Neural cell (in vitro differentiated cells): Measurements from ENCODE around the gene D2HGDH. TPM values are rescaled to one million over a fixed set of nuclear protein-coding genes. Genes with fewer than 3 reads are reported as not detected.
"Not testable (repeated sequence)": the region's sequence is repeated elsewhere in the genome, so short reads cannot be mapped to it uniquely, and the experiment has no call there.

Experiments
- H2AFZ ChIP-seq: fragments of 200-600, 300-800 bp; sonication (generic), shearing (Covaris generic); 2 replicates; pipeline ENCODE4 v1.6.0; 2014; ENCODE audit warnings: low read depth, mild to moderate bottlenecking, antibody characterized with exemption, low read length, moderate library complexity
- H3F3A ChIP-seq: fragments of 200-600 bp; shearing (Covaris generic); 2 replicates; pipeline ENCODE4 v1.6.1; 2016; ENCODE audit warnings: mild to moderate bottlenecking, moderate library complexity, mixed read lengths, antibody characterized with exemption, low read length; ENCODE audit not compliant: insufficient read depth, poor library complexity, severe bottlenecking
- H3K27ac ChIP-seq: fragments of 200-600, 300-800 bp; sonication (generic), shearing (Covaris generic); 2 replicates; pipeline ENCODE4 v1.5.1; 2014; ENCODE audit warnings: mild to moderate bottlenecking, low read length, moderate library complexity
- H3K27me3 ChIP-seq: fragments of 300-800, 200-600 bp; sonication (generic), shearing (Covaris generic); 2 replicates; pipeline ENCODE4 v1.6.0; 2014; ENCODE audit warnings: mild to moderate bottlenecking, low read depth, low read length, moderate library complexity; ENCODE audit not compliant: insufficient read depth
- H3K36me3 ChIP-seq: fragments of 300-800, 200-600 bp; sonication (generic), shearing (Covaris generic); 2 replicates; pipeline ENCODE4 v1.5.1; 2014; ENCODE audit warnings: mild to moderate bottlenecking, antibody characterized with exemption, low read length, moderate library complexity; ENCODE audit not compliant: insufficient read depth
- H3K4me2 ChIP-seq: fragments of 300-800, 200-600 bp; sonication (generic), shearing (Covaris generic); 2 replicates; pipeline ENCODE4 v1.6.0; 2014; ENCODE audit warnings: mild to moderate bottlenecking, low read length
- H3K4me3 ChIP-seq: fragments of 300-800, 200-600 bp; sonication (generic), shearing (Covaris generic); 2 replicates; pipeline ENCODE4 v1.5.1; 2014; ENCODE audit warnings: mild to moderate bottlenecking, low read length, moderate library complexity
- H3K79me2 ChIP-seq: fragments of 200-600 bp; shearing (Covaris generic); replicated peaks from 2 replicates; pipeline ENCODE4 v1.6.0; 2014; ENCODE audit warnings: mild to moderate bottlenecking, low read length, moderate library complexity; ENCODE audit not compliant: insufficient read depth
- H3K9ac ChIP-seq: fragments of 300-800, 200-600 bp; sonication (generic), shearing (Covaris generic); 2 replicates; pipeline ENCODE4 v1.6.1; 2016; ENCODE audit warnings: mild to moderate bottlenecking, low read length, mixed read lengths
- H3K9me2 ChIP-seq: fragments of 200-600 bp; shearing (Covaris generic); 2 replicates; pipeline ENCODE4 v1.6.1; 2016; ENCODE audit warnings: mild to moderate bottlenecking, low read length, mixed read lengths; ENCODE audit not compliant: insufficient read depth
- H3K9me3 ChIP-seq: fragments of 200-600, 300-800 bp; sonication (generic), shearing (Covaris generic); 2 replicates; pipeline ENCODE4 v1.6.1; 2016; ENCODE audit warnings: mild to moderate bottlenecking, mixed run types, low read length, moderate library complexity, mixed read lengths
- H4K20me1 ChIP-seq: fragments of 200-600 bp; shearing (Covaris generic); 2 replicates; pipeline ENCODE4 v1.6.1; 2016; ENCODE audit warnings: mild to moderate bottlenecking, mixed run types; ENCODE audit not compliant: insufficient read depth
- EP300 ChIP-seq: fragments of 450-650 bp; conservative IDR thresholded peaks from 2 replicates; pipeline ENCODE4 v1.6.1; 2014; ENCODE audit warnings: antibody characterized with exemption, mild to moderate bottlenecking, moderate library complexity; ENCODE audit not compliant: poor library complexity, severe bottlenecking
- EZH2 ChIP-seq: fragments of 200-600, 300-800 bp; shearing (Covaris generic), sonication (generic); IDR thresholded peaks from 2 replicates; pipeline ENCODE4 v1.6.1; 2014; ENCODE audit warnings: antibody characterized with exemption, low read length, borderline replicate concordance, mild to moderate bottlenecking; ENCODE audit not compliant: insufficient read depth, poor library complexity, severe bottlenecking
- MXI1 ChIP-seq: fragments of 450-650 bp; conservative IDR thresholded peaks from 2 replicates; pipeline ENCODE4 v1.6.1; 2014; ENCODE audit warnings: antibody characterized with exemption, mild to moderate bottlenecking; ENCODE audit not compliant: poor library complexity, severe bottlenecking
- POLR2AphosphoS5 ChIP-seq: IDR thresholded peaks from 2 replicates; pipeline ENCODE4 v1.6.1; 2012
- RAD21 ChIP-seq: fragments of 450-650 bp; conservative IDR thresholded peaks from 2 replicates; pipeline ENCODE4 v1.6.1; 2014; ENCODE audit warnings: antibody characterized with exemption, mild to moderate bottlenecking, moderate library complexity
- SMC3 ChIP-seq: fragments of 450-650 bp; conservative IDR thresholded peaks from 2 replicates; pipeline ENCODE4 v1.6.1; 2014; ENCODE audit warnings: antibody characterized with exemption, mild to moderate bottlenecking, moderate library complexity; ENCODE audit not compliant: poor library complexity
- TAF1 ChIP-seq: IDR thresholded peaks from 2 replicates; pipeline ENCODE4 v1.6.1; 2012; ENCODE audit warnings: low read depth
- polyA plus RNA-seq: library from polyadenylated mRNA; depleted of rRNA; stranded (reverse); fragments of >200 nt; gene quantifications from 2 replicates; pipeline ENCODE4 v1.2.3, GENCODE V29; 2014
- TF ChIP-seq, protein P1 (sequence below): fragments of 450-650 bp; IDR thresholded peaks from 2 replicates; pipeline ENCODE4 v1.5.1; 2014; ENCODE audit warnings: antibody characterized with exemption, mild to moderate bottlenecking, moderate library complexity; ENCODE audit not compliant: poor library complexity, severe bottlenecking
- TF ChIP-seq, protein P2 (sequence below): IDR thresholded peaks from 2 replicates; pipeline ENCODE4 v1.6.1; 2012; ENCODE audit warnings: borderline replicate concordance

The D2HGDH gene
- polyA plus RNA-seq, 1 donor from 2014 or later: 12.6 TPM

DNA sequence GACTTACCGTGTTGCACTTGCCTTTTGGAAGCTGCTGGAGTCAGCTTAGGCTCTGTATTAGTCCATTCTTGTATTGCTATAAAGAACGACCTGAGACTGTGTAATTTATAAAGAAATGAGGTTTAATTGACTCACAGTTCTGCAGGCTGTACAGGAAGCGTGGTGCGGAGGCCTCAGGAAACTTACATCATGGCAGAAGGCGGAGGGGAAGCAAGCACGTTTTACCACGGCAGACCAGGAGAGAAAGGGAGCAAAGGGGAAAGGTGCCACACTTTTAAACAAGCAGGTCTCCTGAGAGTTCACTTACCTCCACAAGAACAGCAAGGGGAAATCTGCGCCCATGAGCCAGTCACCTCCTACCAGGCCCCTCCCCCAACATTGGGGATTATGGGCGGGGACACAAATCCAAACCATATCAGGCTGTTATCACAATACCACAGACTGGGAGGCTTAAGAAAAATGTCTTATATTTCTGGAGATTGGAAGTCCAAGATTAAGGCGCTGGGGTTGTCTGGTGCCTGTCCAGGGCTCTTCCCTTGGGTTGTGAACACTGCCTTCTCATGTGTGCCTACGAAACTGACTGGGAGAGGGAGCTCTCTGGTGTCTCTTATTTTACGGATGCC is 3.6 kb upstream of the D2HGDH start:
- Histone ChIP-seq H3K27me3 (no peaks in the 10 kb centered on the region), H2AFZ (no peak overlapping the region), H3K9me3 (no peaks in the 10 kb centered on the region), H3K4me2 (no peak overlapping the region), H3K9me2 (no peaks in the 10 kb centered on the region), H3F3A (no peaks in the 10 kb centered on the region), H3K27ac (no peak overlapping the region), H3K79me2 (no peaks in the 10 kb centered on the region), H3K36me3 (no peaks in the 10 kb centered on the region), H4K20me1 (no peaks in the 10 kb centered on the region), H3K9ac (no peak overlapping the region), H3K4me3 (no peak overlapping the region)
- TF ChIP-seq EZH2 (no peak), MXI1 (no peak), SMC3 (no peak), POLR2AphosphoS5 (no peak), RAD21 (no peak)

DNA sequence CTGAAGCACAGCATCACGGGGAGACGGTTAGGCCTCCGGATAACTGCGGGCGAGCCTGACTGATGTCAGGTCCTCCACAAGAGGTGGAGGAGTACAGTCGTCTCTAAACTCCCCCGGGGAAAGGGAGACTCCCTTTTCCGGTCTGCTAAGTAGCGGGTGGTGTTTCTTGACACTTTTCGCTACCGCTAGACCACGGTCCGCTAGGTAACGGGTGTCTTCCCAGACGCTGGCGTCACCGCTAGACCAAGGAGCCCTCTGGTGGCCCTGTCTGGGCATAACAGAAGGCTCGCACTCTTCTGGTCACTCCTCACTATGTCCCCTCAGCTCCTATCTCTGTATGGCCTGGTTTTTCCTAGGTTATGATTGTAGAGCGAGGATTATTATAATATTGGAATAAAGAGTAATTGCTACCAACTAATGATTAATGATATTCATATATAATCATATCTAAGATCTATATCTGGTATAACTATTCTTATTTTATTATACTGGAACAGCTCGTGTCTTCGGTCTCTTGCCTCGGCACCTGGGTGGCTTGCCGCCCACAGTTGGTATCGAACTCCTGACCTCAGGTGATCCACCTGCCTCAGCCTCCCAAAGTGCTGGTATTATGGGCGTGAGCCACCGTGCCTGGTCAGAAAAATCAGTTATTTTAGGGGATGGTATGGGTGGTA is 1.8 kb upstream of the D2HGDH start:
- not testable (repeated sequence) for H3K79me2 ChIP-seq, H3F3A ChIP-seq, H4K20me1 ChIP-seq, H3K4me3 ChIP-seq, H3K36me3 ChIP-seq, H3K9me3 ChIP-seq, H3K9me2 ChIP-seq, H3K9ac ChIP-seq, H2AFZ ChIP-seq, H3K27me3 ChIP-seq, H3K4me2 ChIP-seq, H3K27ac ChIP-seq
- TF ChIP-seq, protein P1, sequence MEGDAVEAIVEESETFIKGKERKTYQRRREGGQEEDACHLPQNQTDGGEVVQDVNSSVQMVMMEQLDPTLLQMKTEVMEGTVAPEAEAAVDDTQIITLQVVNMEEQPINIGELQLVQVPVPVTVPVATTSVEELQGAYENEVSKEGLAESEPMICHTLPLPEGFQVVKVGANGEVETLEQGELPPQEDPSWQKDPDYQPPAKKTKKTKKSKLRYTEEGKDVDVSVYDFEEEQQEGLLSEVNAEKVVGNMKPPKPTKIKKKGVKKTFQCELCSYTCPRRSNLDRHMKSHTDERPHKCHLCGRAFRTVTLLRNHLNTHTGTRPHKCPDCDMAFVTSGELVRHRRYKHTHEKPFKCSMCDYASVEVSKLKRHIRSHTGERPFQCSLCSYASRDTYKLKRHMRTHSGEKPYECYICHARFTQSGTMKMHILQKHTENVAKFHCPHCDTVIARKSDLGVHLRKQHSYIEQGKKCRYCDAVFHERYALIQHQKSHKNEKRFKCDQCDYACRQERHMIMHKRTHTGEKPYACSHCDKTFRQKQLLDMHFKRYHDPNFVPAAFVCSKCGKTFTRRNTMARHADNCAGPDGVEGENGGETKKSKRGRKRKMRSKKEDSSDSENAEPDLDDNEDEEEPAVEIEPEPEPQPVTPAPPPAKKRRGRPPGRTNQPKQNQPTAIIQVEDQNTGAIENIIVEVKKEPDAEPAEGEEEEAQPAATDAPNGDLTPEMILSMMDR: peak; percentile 38
- peak; percentile 29 for TF ChIP-seq RAD21

DNA sequence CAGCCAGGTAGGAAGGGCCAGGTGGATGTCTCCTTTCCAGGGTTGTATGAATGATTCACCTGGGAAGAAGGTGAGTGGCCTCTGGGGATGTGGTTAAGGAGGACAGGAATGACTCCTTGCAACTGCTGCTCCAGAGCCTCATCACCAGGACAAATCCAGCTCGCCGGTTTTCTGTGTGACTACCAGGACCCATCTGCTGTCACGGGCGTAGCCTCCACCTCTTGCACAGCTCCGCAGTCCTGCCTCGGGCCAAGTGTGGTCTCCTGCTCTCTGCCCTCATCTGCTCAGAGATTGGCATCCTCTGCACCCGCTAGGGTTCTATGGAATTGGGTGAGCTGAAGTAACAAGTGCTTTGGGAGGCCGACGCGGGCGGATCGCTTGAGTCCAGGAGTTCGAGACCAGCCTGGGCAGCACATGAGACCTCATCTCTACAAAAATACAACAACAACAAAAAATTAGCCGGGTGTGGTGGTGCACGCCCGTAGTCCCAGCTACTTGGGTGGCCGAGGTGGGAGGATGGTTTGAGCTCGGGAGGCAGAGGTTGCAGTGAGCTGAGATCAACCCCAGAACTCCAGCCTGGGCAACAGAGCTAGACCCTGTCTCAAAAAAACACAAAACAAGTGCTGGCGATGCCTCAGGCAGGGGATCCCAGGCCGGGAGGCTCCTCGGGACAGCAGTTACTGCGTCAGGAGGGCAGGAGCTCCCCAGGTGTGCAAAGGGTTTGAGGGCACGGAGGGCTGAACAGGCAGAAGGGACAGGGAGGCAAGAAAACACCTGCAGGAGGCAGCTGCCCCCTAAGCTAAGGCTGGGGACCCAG is 831 bp upstream of the D2HGDH start:
- Histone ChIP-seq H3F3A (no peaks in the 10 kb centered on the region), H3K27me3 (no peaks in the 10 kb centered on the region), H2AFZ (peak overlapping the region; percentile 65), H3K4me2 (no peak overlapping the region), H3K9me3 (no peaks in the 10 kb centered on the region), H3K9ac (peak overlapping the region; percentile 82), H3K4me3 (peak overlapping the region; percentile 97), H3K79me2 (no peaks in the 10 kb centered on the region), H3K27ac (peak overlapping the region; percentile 45), H3K9me2 (no peaks in the 10 kb centered on the region), H4K20me1 (no peaks in the 10 kb centered on the region), H3K36me3 (no peaks in the 10 kb centered on the region)
- TF ChIP-seq TAF1 (no peak), POLR2AphosphoS5 (no peak), EP300 (no peak), EZH2 (no peak), SMC3 (no peak), RAD21 (no peak), MXI1 (no peak)
- TF ChIP-seq, protein P1: no peak
- TF ChIP-seq, protein P2, sequence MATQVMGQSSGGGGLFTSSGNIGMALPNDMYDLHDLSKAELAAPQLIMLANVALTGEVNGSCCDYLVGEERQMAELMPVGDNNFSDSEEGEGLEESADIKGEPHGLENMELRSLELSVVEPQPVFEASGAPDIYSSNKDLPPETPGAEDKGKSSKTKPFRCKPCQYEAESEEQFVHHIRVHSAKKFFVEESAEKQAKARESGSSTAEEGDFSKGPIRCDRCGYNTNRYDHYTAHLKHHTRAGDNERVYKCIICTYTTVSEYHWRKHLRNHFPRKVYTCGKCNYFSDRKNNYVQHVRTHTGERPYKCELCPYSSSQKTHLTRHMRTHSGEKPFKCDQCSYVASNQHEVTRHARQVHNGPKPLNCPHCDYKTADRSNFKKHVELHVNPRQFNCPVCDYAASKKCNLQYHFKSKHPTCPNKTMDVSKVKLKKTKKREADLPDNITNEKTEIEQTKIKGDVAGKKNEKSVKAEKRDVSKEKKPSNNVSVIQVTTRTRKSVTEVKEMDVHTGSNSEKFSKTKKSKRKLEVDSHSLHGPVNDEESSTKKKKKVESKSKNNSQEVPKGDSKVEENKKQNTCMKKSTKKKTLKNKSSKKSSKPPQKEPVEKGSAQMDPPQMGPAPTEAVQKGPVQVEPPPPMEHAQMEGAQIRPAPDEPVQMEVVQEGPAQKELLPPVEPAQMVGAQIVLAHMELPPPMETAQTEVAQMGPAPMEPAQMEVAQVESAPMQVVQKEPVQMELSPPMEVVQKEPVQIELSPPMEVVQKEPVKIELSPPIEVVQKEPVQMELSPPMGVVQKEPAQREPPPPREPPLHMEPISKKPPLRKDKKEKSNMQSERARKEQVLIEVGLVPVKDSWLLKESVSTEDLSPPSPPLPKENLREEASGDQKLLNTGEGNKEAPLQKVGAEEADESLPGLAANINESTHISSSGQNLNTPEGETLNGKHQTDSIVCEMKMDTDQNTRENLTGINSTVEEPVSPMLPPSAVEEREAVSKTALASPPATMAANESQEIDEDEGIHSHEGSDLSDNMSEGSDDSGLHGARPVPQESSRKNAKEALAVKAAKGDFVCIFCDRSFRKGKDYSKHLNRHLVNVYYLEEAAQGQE: no peak
